C4-2B (cell line): ENCODE measurements around the gene LARGE1.

Experiments
- H3K27ac ChIP-seq: fragments of 450-650 bp; 2 replicates; pipeline ENCODE4 v1.5.1; 2017
- ZFX ChIP-seq: fragments of 450-650 bp; IDR thresholded peaks from 2 replicates; pipeline ENCODE4 v1.6.1; 2017
- TF ChIP-seq, protein P1 (sequence below): fragments of 450-650 bp; conservative IDR thresholded peaks from 2 replicates; pipeline ENCODE4 v1.5.1; 2017; ENCODE audit warnings: mild to moderate bottlenecking

The LARGE1 gene

DNA sequence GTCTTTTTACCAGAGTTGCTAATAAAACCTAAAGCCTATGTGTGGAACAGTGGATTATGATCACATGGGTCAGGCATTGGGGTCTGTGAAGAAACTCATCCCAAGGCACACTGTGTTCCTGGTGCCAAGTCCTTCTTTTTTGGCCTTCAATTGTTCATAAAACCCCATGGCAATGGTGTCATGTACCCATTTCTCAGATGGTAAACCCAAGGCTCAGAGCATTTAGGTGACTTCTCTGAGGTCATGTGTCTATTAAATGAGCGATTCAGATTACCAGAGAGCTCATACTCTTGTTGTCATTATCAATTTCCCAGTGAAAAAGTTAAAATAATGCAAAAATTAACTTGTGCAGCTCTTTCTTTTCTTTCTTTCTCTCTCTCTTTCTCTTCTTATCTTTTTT, 589.3 kb downstream of the LARGE1 start:
- H3K27ac ChIP-seq = no peak overlapping the region
- TF ChIP-seq, protein P1, sequence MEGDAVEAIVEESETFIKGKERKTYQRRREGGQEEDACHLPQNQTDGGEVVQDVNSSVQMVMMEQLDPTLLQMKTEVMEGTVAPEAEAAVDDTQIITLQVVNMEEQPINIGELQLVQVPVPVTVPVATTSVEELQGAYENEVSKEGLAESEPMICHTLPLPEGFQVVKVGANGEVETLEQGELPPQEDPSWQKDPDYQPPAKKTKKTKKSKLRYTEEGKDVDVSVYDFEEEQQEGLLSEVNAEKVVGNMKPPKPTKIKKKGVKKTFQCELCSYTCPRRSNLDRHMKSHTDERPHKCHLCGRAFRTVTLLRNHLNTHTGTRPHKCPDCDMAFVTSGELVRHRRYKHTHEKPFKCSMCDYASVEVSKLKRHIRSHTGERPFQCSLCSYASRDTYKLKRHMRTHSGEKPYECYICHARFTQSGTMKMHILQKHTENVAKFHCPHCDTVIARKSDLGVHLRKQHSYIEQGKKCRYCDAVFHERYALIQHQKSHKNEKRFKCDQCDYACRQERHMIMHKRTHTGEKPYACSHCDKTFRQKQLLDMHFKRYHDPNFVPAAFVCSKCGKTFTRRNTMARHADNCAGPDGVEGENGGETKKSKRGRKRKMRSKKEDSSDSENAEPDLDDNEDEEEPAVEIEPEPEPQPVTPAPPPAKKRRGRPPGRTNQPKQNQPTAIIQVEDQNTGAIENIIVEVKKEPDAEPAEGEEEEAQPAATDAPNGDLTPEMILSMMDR = no peak
- no peak for TF ChIP-seq ZFX

- H3K27ac ChIP-seq = no peak overlapping the region
- TF ChIP-seq, protein P1 = no peak
- TF ChIP-seq ZFX = no peak
These were observed 589.7 kb downstream of the LARGE1 start for GRCh38 chr22:33330534-33330933.

DNA sequence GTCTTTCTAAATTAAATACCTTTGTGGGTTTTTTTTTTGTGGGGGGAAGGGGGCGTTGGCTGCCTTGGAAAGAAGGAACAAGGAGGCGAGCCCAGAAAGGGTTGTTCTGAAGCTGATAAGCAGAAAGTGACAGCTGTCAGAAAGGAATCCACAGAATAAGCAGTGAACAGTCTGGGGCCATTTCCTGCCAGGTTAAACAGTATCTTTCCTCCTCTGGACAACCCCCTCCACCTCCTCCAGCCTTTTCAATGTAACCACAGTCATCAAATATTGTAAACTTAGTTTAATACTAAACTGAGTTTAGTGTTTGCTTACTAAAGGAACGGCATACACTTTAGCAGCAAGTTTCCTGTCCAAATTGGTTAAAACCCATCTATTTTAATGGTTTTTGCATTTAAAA, 590.9 kb downstream of the LARGE1 start:
- H3K27ac ChIP-seq = no peak overlapping the region
- TF ChIP-seq, protein P1 = no peak
- no peak for TF ChIP-seq ZFX

- no peak for TF ChIP-seq ZFX
- TF ChIP-seq, protein P1 = no peak
- no peak overlapping the region for H3K27ac ChIP-seq
These were observed 591.4 kb downstream of the LARGE1 start for GRCh38 chr22:33328789-33329296.

DNA sequence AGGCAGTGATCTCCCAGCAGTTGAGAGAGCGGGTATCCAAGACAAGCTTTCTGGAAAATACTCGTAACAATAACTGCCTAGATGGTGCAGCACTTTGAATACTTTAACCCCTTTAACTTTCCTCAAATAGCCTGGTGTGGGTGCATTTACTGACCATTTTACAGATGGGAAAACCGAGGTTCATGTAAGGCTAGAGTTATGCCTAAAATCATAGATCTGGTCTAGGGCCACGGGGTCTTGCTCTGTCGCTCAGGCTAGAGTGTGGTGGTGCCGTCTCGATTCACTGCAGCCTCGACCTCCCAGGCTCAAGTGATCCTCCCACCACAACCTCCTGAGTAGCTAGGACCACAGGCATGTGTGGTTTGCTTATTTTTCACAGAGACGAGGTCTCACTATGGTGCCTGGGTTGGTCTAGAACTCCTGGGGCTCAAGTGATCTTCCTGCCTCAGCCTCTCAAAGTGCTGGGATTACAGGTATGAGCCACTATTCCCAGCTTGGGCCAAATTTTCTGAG, 592.9 kb downstream of the LARGE1 start:
- no peak for TF ChIP-seq ZFX
- TF ChIP-seq, protein P1 = no peak
- H3K27ac ChIP-seq = no peak overlapping the region

DNA sequence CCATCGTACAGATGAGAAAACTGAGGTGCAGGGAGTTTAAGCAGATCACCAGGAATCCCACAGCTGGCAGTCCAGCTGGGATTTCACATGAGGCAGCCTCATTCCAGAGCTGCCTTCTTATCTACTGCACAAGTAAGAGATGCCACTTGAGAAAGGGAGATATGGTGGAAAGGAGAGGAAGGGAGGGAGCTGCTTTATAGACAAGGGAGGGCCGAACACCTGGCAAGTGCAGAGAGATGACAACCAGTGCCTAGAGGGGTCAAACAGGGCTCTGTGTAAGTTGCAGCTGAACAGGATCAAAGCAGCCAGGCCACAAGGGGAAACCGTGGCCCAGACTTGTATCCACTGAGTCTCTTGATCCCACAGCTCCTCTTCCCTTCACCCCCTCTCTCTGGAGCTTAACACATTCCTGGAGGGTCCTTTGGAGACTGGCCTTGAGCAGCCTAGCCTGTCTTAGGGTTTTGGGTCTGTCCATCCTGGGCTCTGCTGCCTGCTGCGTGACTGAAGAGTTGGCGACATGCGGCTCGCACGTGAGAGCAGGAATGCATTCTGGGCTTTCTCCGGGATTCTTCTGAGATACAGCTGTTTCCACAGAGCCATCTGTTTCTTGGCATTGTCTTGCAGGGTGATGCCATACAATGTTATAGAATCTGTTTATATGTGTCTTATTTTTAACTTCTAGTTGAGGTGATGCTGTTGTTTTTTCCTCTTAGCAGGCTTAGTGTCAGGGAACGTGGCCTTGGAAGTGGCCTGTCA, 593.6 kb downstream of the LARGE1 start:
- no peak for TF ChIP-seq ZFX
- H3K27ac ChIP-seq = no peak overlapping the region

GRCh38 chr22:33325232-33326004, 594.9 kb downstream of the LARGE1 start:
- no peak for TF ChIP-seq ZFX
- TF ChIP-seq, protein P1 = no peak
- no peak overlapping the region for H3K27ac ChIP-seq
